ENCODE data around the gene TMEM209.
"Not testable (repeated sequence)": the region's sequence is repeated elsewhere in the genome, so short reads cannot be mapped to it uniquely, and the experiment has no call there.

The TMEM209 gene

GRCh38 chr7:130205084-130205947 is at the start of gene TMEM209:
Gene TMEM209 (minus strand): TSS chr7:130205406. CDS start chr7:130205375, 31 bp downstream.
- in situ Hi-C loops (cut with MboI; ENCODE audit: low sequenced_read_pairs) = no loop called here

GRCh38 chr7:130254555-130254954 is 49.3 kb upstream of the TMEM209 start:
- in situ Hi-C loops (cut with MboI; ENCODE audit: low sequenced_read_pairs) = no loop called here

- in situ Hi-C loops (cut with MboI; ENCODE audit: low sequenced_read_pairs) = not testable (repeated sequence)
Measured at GRCh38 chr7:130249626-130250025, 44.4 kb upstream of the TMEM209 start.

- in situ Hi-C loops (cut with MboI; ENCODE audit: low sequenced_read_pairs) = not testable (repeated sequence)
Measured at GRCh38 chr7:130248842-130249241, 43.6 kb upstream of the TMEM209 start.

- in situ Hi-C loops (cut with MboI; ENCODE audit: low sequenced_read_pairs) = not testable (repeated sequence)
Measured at GRCh38 chr7:130246491-130246890, 41.3 kb upstream of the TMEM209 start.

- in situ Hi-C loops (cut with MboI; ENCODE audit: low sequenced_read_pairs) = not testable (repeated sequence)
Measured at GRCh38 chr7:130243486-130243885, 38.3 kb upstream of the TMEM209 start.

- in situ Hi-C loops (cut with MboI; ENCODE audit: low sequenced_read_pairs) = no loop called here
Measured at GRCh38 chr7:130242198-130243014, 37.2 kb upstream of the TMEM209 start.

- in situ Hi-C loops (cut with MboI; ENCODE audit: low sequenced_read_pairs) = no loop called here
Measured at GRCh38 chr7:130240240-130240639, 35.0 kb upstream of the TMEM209 start.

- in situ Hi-C loops (cut with MboI; ENCODE audit: low sequenced_read_pairs) = not testable (repeated sequence)
Measured at GRCh38 chr7:130236361-130236760, 31.2 kb upstream of the TMEM209 start.

- in situ Hi-C loops (cut with MboI; ENCODE audit: low sequenced_read_pairs) = no loop called here
Measured at GRCh38 chr7:130234078-130234477, 28.9 kb upstream of the TMEM209 start.

- in situ Hi-C loops (cut with MboI; ENCODE audit: low sequenced_read_pairs) = no loop called here
Measured at GRCh38 chr7:130232209-130232608, 27.0 kb upstream of the TMEM209 start.

- in situ Hi-C loops (cut with MboI; ENCODE audit: low sequenced_read_pairs) = no loop called here
Measured at GRCh38 chr7:130231792-130232191, 26.6 kb upstream of the TMEM209 start.

GRCh38 chr7:130229981-130230380 is 24.8 kb upstream of the TMEM209 start:
- in situ Hi-C loops (cut with MboI; ENCODE audit: low sequenced_read_pairs) = not testable (repeated sequence)

- in situ Hi-C loops (cut with MboI; ENCODE audit: low sequenced_read_pairs) = no loop called here
Measured at GRCh38 chr7:130228840-130229502, 23.8 kb upstream of the TMEM209 start.

GRCh38 chr7:130227883-130228575 is 22.8 kb upstream of the TMEM209 start:
- in situ Hi-C loops (cut with MboI; ENCODE audit: low sequenced_read_pairs) = no loop called here

GRCh38 chr7:130226333-130226732 is 21.1 kb upstream of the TMEM209 start:
- in situ Hi-C loops (cut with MboI; ENCODE audit: low sequenced_read_pairs) = no loop called here

- in situ Hi-C loops (cut with MboI; ENCODE audit: low sequenced_read_pairs) = not testable (repeated sequence)
Measured at GRCh38 chr7:130224923-130225322, 19.7 kb upstream of the TMEM209 start.

- in situ Hi-C loops (cut with MboI; ENCODE audit: low sequenced_read_pairs) = no loop called here
Measured at GRCh38 chr7:130224210-130224609, 19.0 kb upstream of the TMEM209 start.

GRCh38 chr7:130223646-130224045 is 18.4 kb upstream of the TMEM209 start:
- in situ Hi-C loops (cut with MboI; ENCODE audit: low sequenced_read_pairs) = no loop called here

GRCh38 chr7:130221746-130222145 is 16.5 kb upstream of the TMEM209 start:
- in situ Hi-C loops (cut with MboI; ENCODE audit: low sequenced_read_pairs) = no loop called here

- in situ Hi-C loops (cut with MboI; ENCODE audit: low sequenced_read_pairs) = no loop called here
Measured at GRCh38 chr7:130219871-130220270, 14.7 kb upstream of the TMEM209 start.

Measured in HL-60/S4 (cell line).